GM21529 (cell line): Measurements from ENCODE around the gene ZNF746.
"Not testable (repeated sequence)": the region's sequence is repeated elsewhere in the genome, so short reads cannot be mapped to it uniquely, and the experiment has no call there.

Source experiments
- ATAC-seq: cut with Tn5 transposase; IDR thresholded peaks from one replicate; pipeline ENCODE4 v1.9.1; 2021; ENCODE audit not compliant: unreplicated experiment

ZNF746 gene

GRCh38 chr7:149459540-149460452 is 37.8 kb downstream of the ZNF746 start:
- ATAC-seq = peak; percentile 26

DNA sequence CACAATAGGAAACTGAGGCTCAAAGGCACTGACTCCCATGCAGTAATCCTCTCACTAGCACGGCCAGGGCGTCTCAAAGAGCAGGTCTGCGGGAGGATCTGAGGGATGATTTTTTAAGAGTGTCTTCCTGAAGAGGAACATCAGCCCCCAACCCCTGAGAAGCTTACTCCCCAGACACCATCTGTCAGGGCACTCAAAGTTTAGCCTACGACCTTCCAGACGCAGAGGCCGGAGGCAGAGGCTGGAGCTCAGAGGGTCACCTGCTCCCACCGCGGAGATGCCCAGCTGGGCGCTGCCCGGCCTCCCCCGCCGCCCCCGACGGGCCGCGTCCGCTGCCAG is 38.4 kb downstream of the ZNF746 start:
- no peak for ATAC-seq

DNA sequence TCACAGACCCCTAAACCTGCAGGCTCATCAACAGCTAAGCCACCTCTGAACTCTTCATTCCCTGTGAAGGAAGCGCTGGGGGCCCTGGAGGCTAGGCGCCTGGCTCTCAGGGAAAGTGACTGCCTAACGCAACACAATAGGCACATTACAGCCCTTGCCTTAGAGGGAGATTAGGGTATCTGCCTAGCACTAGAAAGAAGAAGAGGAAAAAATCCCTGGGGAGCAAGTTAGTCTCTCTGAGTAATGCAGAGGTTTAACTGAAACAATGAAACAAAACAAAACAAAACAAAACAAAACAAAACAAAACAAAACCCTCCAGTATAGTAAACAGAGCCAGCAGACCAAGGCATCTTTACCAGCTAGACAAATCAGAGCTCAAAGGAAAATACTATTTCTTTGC is 39.4 kb downstream of the ZNF746 start:
- no peak for ATAC-seq

GRCh38 chr7:149457766-149458165 is 39.8 kb downstream of the ZNF746 start:
- no peak for ATAC-seq

DNA sequence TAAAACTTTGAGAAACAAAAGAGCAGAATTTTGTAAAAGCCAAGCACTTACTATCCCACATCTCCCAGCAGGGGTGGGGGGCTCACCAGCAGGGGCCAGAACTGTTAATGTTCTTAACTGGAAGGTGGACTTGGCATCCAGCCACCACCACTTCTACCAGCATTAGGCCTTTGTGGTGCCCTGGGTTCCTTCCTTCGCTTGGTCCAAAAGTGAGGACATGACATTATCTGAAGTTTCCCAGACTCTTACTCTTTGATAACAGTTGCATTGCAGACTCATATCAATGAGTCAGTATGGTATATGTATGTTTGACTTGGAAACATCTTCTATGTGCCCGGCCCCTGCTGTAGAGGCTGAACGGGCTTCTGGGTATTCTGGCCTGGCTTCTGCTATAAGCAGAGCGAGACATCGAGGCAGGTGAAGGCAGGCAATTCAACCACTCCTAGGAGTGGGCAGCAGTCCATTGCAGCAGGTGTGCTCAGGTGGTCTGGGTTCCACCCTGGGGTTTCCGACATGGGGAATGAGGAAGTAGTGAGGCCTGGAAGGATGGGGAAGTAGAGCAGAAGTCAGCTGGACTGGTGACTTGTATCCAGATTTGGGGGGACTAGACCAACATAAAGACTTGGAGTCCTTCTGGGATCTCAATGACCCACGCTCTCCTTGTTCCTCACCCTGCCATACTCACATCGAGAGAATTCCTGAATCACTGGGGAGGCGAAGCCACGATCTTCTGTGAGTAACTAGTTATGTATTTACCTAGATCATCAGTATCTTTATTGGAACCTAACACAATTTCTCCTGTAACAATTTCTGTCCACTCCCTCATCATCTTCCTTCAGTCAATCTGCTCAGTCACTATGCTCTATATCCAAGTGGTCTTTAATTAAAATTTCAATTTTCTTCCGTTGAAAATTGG is 40.8 kb downstream of the ZNF746 start:
- ATAC-seq = no peak

- ATAC-seq = no peak
Observed at GRCh38 chr7:149455175-149455950, 42.2 kb downstream of the ZNF746 start.

DNA sequence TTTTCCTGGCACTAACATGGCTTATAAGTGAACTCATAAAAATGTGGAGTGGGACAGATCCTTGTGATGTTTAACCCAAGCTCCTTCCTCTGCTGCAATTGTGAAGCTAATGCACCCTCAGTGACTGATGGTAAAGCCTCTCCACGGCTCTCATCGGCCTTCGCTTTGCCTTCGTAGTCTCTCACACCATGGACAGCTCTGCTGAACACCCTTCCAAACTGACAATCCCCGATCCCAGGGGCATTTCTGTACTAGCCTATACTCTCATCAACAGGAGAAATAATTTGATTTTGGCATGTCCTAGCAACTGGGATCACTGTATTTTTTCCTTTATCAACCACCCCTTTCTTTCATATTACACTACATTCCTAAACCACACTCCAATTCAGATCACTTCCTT is 42.9 kb downstream of the ZNF746 start:
- ATAC-seq = no peak

DNA sequence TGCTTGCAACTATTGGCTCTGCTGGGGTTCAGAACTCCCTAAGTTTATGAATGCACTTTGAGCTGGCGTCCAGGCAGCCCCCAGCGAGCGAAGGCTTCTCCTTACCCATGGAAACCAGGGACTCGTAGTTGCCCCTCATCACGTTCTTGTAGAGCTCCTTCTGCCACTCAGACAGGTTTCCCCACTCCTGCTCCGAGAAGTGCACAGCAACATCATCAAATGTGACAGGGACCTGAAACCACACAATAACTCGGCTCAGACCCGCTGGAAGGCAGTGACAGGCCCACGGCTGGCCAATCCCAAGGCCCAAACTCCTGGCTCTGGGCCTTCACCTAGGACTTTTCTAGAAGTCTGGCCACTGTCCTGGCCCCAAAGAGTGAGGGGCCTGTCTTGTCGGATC is 43.6 kb downstream of the ZNF746 start:
- ATAC-seq = no peak

GRCh38 chr7:149450821-149451220 is 46.8 kb downstream of the ZNF746 start:
- no peak for ATAC-seq

DNA sequence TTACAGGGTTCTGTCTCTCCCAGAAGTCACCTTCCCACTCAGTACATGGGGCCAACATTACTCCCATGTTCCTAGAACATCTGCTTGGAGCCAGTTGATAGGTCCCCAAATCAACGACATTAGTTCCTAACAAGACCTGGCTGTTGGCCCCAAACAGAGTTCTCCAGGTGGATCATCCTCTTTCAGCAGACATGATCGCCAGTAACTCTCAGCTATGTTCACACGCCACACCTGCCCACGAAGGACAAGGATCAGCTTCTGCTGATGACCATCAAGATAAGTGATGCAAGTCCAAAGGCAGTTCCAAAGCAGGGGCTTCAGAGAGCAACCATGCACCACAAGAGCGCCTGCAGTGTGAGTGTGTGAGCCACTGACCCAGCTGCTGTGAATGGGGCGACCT is 47.7 kb downstream of the ZNF746 start:
- no peak for ATAC-seq

GRCh38 chr7:149448961-149449360 is 48.6 kb downstream of the ZNF746 start:
- no peak for ATAC-seq

- not testable (repeated sequence) for ATAC-seq
Observed at GRCh38 chr7:149446026-149446425, 51.6 kb downstream of the ZNF746 start.

DNA sequence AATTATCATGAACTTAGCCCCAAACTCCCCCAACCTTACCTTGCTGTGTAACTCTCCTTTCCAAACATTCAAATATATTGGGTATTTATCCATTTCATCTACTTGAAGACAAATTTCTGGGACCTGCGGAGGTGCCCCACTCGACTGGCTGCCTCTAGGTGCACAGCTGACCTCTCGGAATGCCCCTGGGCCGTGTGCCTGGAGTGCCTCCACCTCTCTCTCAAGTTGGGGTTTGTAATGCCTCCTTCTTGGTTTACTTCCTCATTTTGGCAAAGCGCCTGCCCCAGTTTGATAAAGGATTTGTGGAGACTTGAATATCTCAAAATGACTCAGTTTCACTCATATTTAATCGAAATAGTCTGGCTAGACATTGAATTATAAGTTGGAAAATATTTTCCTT is 53.3 kb downstream of the ZNF746 start:
- ATAC-seq = no peak

DNA sequence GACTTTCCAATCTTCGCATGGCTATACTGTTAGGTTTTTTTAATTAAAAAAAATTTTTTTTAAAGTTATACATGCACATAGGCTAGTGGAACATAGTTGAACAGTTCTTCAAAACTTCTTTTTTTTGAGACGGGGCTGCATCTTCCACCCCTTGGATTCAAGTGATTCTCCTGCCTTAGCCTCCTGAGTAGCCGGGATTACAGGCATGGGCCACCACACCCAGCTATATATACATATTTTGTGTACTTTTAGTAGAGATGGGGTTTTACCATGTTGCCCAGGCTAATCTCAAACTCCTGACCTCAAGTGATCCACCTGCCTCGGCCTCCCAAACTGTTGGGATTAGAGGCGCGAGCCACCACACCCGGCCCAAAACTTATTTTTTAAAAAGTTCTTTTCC is 54.1 kb downstream of the ZNF746 start:
- no peak for ATAC-seq

- ATAC-seq = no peak
Observed at GRCh38 chr7:149442924-149443323, 54.7 kb downstream of the ZNF746 start.

GRCh38 chr7:149440222-149440621 is 57.4 kb downstream of the ZNF746 start:
- no peak for ATAC-seq

- ATAC-seq = no peak
Observed at GRCh38 chr7:149436358-149436757, 61.3 kb downstream of the ZNF746 start.

DNA sequence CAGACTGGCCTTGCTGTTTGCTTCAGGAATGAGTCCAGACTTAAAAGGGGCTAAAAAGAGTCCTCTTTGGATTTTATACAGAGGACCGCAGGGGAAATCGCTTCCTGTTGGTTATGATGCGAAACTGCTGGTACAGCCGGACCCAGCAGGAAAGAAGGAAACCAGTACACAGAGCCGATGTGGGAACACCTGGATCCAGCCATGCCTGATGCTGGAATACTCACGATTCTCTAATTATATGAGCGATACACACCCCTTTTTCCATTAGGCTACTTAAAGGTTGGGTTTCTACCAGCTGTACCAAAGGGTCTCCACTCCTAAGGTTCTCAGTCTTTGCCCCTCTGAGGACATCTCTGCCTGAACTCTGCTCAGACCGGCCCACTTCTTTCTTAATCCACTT is 64.5 kb downstream of the ZNF746 start:
- no peak for ATAC-seq

DNA sequence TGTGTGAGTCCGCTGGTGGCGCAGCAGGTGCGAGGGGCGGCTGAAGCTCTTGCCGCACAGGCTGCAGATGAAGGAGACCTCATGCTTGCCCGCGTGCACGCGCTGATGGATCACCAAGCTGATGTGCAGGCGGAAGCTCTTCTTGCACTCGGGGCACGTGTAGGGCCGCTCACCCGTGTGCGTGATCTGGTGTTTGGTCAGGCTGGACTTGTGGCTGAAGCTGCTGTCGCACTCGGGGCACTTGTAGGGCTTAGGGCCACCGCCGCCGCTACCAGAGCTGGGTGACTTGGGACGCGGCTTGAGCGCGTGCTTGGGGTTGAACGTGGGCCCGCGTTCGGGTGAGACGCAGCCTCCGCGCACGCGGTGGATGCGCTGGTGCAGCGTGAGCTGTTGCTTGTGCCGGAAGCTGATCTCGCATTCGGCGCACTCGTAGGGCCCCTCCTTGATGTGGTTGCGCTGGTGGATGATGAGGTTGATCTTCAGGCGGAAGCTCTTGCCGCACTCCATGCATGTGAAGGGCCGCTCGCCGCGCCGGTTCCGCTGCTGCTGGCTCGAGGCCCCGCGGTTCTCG is 65.4 kb downstream of the ZNF746 start:
- no peak for ATAC-seq

DNA sequence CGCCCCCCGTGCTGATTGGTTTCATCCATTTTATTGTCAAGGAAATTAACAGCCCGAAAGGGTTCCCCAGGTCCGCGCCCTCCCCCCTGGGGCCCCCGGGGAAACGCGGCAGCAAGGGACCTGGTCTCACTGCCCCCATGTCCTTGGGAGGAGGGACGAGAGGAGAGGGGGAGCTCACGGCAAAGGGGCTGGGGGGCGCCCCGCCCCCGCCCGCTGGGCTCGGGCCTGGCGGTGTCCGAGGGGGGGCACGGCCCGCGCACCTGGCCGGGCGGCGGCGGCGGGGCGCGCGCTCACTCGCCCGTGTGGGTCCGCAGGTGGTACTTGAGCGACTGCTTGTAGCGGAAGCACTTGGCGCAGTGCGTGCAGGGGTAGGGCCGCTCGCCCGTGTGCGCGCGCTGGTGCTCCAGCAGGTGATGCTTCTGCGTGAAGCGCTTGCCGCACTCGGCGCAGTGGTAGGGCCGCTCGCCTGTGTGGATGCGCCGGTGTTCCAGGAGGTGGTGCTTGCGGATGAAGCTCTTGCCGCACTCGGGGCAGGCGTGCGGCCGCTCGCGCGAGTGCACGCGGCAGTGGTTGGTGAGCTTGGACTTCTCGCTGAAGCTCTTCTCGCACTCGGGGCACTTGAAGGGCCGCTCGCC is 66.0 kb downstream of the ZNF746 start:
- no peak for ATAC-seq
